Epithelial cell of proximal tubule (primary cell): Measurements from ENCODE around the gene PTPN1. TPM values are rescaled to one million over a fixed set of nuclear protein-coding genes. Genes with fewer than 3 reads are reported as not detected.

Experiments used
- DNase-seq: peaks from one replicate; pipeline ENCODE4 v3.0.0-alpha.2; 2011; ENCODE audit warnings: low read depth
- H3K4me3 ChIP-seq: 2 replicates; pipeline ENCODE4 v1.5.1; 2011; ENCODE audit warnings: low read depth, mild to moderate bottlenecking, low read length
- CTCF ChIP-seq: conservative IDR thresholded peaks from 2 replicates; pipeline ENCODE4 v1.5.1; 2012; ENCODE audit warnings: low read depth, mild to moderate bottlenecking, low read length
- total RNA-seq: library from RNA; depleted of rRNA; stranded (reverse); fragments of >200 nt; gene quantifications from 2 replicates; pipeline ENCODE4 v1.2.3, GENCODE V29; 2015

Gene PTPN1
- total RNA-seq, 1 donor from 2014 or later: 41.7 TPM

- H3K4me3 ChIP-seq: no peak overlapping the region
- no peak for TF ChIP-seq CTCF
- no peak for DNase-seq
Observed at GRCh38 chr20:50493881-50494253, 16.3 kb upstream of the PTPN1 start.

GRCh38 chr20:50494428-50494827, 15.8 kb upstream of the PTPN1 start:
- TF ChIP-seq CTCF: no peak
- DNase-seq: no peak
- no peak overlapping the region for H3K4me3 ChIP-seq

GRCh38 chr20:50496773-50497385, 13.3 kb upstream of the PTPN1 start:
- no peak for DNase-seq
- TF ChIP-seq CTCF: no peak
- H3K4me3 ChIP-seq: no peak overlapping the region

- H3K4me3 ChIP-seq: no peak overlapping the region
- no peak for DNase-seq
- no peak for TF ChIP-seq CTCF
Observed at GRCh38 chr20:50498071-50498776, 12.0 kb upstream of the PTPN1 start.

GRCh38 chr20:50499938-50500337, 10.2 kb upstream of the PTPN1 start:
- TF ChIP-seq CTCF: no peak
- no peak overlapping the region for H3K4me3 ChIP-seq
- DNase-seq: no peak

GRCh38 chr20:50501972-50502745, 8.0 kb upstream of the PTPN1 start:
- TF ChIP-seq CTCF: no peak
- no peak for DNase-seq

More at GRCh38 chr20:50501972-50502745, 8.0 kb upstream of the PTPN1 start:
- H3K4me3 ChIP-seq: no peak overlapping the region
